C4-2B (cell line): ENCODE measurements around the gene UBXN11.

ENCODE experiments used
- CTCF ChIP-seq: fragments of 450-650 bp; conservative IDR thresholded peaks from 2 replicates; pipeline ENCODE4 v1.5.1; 2017; ENCODE audit warnings: mild to moderate bottlenecking
- ZFX ChIP-seq: fragments of 450-650 bp; IDR thresholded peaks from 2 replicates; pipeline ENCODE4 v1.6.1; 2017

GRCh38 chr1:26234644-26235370, 71.6 kb downstream of the UBXN11 start:
- TF ChIP-seq CTCF (no peak), ZFX (no peak)
